Loucy (cell line): Measurements from ENCODE around the gene PRPF40B.

Source experiments
- EZH2phosphoT487 ChIP-seq: fragments of 200-600 bp; IDR thresholded peaks from 2 replicates; pipeline ENCODE4 v1.6.1; 2018; ENCODE audit warnings: antibody characterized with exemption, mild to moderate bottlenecking, moderate library complexity, borderline replicate concordance
- TF ChIP-seq, protein P1 (sequence below): fragments of 200-600 bp; sonication (generic); conservative IDR thresholded peaks from 2 replicates; pipeline ENCODE4 v1.5.1; 2014; ENCODE audit warnings: mild to moderate bottlenecking, antibody characterized with exemption, low read length

GRCh38 chr12:49642370-49642802, 19.0 kb downstream of the PRPF40B start:
- TF ChIP-seq, protein P1, sequence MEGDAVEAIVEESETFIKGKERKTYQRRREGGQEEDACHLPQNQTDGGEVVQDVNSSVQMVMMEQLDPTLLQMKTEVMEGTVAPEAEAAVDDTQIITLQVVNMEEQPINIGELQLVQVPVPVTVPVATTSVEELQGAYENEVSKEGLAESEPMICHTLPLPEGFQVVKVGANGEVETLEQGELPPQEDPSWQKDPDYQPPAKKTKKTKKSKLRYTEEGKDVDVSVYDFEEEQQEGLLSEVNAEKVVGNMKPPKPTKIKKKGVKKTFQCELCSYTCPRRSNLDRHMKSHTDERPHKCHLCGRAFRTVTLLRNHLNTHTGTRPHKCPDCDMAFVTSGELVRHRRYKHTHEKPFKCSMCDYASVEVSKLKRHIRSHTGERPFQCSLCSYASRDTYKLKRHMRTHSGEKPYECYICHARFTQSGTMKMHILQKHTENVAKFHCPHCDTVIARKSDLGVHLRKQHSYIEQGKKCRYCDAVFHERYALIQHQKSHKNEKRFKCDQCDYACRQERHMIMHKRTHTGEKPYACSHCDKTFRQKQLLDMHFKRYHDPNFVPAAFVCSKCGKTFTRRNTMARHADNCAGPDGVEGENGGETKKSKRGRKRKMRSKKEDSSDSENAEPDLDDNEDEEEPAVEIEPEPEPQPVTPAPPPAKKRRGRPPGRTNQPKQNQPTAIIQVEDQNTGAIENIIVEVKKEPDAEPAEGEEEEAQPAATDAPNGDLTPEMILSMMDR, result no peak
- TF ChIP-seq EZH2phosphoT487, result no peak
